NB4 (cell line): ENCODE results near the gene MIS12.

Source experiments
- DNase-seq: peaks from one replicate; pipeline ENCODE4 v3.0.0; 2010; ENCODE audit warnings: low read depth
- H3K4me3 ChIP-seq: one replicate; pipeline ENCODE4 v1.5.1; 2011; ENCODE audit warnings: mild to moderate bottlenecking, low read depth, low read length, moderate library complexity
- MYC ChIP-seq: IDR thresholded peaks from 2 replicates; pipeline ENCODE4 v1.6.1; 2011; ENCODE audit warnings: low read depth, low read length
- POLR2A ChIP-seq: IDR thresholded peaks from 2 replicates; pipeline ENCODE4 v1.6.1; 2011; ENCODE audit warnings: mild to moderate bottlenecking; ENCODE audit not compliant: insufficient read length; ENCODE audit errors: extremely low read depth
- TF ChIP-seq, protein P1 (sequence below): IDR thresholded peaks from one replicate; pipeline ENCODE4 v1.5.1; 2012; ENCODE audit warnings: low read depth, low read length
- TF ChIP-seq, protein P2 (sequence below): IDR thresholded peaks from 2 replicates; pipeline ENCODE4 v1.6.1; 2011; ENCODE audit warnings: low read depth, low read length

MIS12 gene, protein sequence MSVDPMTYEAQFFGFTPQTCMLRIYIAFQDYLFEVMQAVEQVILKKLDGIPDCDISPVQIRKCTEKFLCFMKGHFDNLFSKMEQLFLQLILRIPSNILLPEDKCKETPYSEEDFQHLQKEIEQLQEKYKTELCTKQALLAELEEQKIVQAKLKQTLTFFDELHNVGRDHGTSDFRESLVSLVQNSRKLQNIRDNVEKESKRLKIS

DNA sequence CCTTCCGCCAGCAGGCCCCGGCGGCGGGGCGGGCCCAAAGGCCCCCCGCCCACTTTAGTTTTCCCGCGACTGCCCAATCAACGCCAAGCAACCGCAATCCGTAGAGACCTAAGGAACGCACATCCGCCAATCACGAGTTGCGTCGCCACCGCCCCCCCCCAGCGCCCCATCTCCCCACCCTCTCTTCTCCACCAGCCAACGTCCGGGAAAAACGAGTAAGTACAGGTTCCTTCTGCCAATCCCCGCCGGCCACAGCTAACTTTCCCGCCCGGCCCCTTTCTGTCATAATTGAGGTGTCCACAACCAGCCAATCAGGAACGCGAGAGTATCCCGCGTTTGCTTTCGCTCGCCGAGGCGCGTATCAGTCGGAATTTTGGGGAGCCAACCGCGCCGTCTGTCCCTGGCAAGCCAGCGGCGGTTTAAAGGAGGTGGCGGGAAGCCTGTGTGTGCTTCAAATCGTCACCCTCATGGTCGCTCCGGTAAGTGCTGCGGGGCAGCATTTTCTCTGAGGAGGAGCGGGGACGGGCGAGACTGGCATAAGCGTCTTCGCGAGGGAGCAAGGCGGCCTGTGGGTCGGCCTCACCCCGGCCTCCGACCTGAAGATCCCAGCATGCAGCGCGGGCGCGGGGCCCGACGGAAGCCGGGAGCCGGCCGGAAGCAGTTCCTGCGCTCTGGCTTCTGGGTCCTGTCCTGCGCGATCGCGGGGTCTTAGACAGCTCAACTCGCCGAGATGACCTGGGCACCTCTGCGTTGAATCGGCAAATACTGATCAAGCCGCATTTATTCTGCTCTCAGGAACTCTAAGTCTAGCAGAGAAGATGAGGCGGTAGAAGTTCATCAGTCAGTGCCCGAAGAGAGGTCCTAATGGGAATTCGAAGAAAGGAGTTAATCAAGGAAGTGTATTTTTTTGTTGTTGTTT, at the start of gene MIS12:
MIS12 (plus strand) TSS at position 361 of the 919 bp plus-strand sequence. CDS start 2,297 bp downstream, outside the sequence.
- no peak; the same call in 1 of the 2 replicates for TF ChIP-seq MYC
- TF ChIP-seq, protein P1, sequence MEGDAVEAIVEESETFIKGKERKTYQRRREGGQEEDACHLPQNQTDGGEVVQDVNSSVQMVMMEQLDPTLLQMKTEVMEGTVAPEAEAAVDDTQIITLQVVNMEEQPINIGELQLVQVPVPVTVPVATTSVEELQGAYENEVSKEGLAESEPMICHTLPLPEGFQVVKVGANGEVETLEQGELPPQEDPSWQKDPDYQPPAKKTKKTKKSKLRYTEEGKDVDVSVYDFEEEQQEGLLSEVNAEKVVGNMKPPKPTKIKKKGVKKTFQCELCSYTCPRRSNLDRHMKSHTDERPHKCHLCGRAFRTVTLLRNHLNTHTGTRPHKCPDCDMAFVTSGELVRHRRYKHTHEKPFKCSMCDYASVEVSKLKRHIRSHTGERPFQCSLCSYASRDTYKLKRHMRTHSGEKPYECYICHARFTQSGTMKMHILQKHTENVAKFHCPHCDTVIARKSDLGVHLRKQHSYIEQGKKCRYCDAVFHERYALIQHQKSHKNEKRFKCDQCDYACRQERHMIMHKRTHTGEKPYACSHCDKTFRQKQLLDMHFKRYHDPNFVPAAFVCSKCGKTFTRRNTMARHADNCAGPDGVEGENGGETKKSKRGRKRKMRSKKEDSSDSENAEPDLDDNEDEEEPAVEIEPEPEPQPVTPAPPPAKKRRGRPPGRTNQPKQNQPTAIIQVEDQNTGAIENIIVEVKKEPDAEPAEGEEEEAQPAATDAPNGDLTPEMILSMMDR, result no peak
- TF ChIP-seq POLR2A, result peak; percentile 73
- TF ChIP-seq, protein P2, sequence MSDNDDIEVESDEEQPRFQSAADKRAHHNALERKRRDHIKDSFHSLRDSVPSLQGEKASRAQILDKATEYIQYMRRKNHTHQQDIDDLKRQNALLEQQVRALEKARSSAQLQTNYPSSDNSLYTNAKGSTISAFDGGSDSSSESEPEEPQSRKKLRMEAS, result no peak; the same call in 1 of the 2 replicates
- peak within 1 kb of the TSS; percentile 93 for H3K4me3 ChIP-seq
- DNase-seq, result peak; percentile 97

DNA sequence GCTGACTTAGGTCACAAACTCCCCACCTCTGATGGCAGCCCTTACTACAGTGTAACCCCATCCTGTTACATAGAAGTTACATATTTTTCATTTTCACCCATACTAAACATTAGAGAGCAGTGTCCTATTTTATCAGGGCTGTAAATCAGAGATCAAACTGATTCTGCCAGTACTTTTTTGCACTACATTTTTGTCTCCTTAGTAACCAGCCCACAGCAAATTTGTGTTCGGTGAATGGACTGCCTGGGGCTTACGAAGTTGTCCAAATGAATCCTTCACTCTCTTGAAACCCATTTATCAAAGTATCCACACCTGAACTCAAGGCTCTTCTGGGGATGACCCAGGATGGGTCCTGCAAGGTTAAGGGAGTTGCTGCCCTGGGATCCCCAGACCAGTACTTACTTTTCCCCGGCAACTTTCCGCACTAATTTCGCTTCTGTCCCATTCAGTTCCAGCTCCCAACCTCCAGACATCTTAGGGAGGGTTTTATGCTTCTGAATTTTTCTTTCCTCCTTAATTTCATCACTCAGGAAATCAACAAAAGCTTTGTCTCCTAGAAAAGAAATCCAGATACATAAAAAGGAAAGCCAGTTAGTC, 48.5 kb upstream of the MIS12 start:
- TF ChIP-seq POLR2A, result no peak
- no peak for TF ChIP-seq MYC
- TF ChIP-seq, protein P2, result no peak
- TF ChIP-seq, protein P1, result no peak
- H3K4me3 ChIP-seq, result peak overlapping the region; percentile 98
- DNase-seq, result no peak

DNA sequence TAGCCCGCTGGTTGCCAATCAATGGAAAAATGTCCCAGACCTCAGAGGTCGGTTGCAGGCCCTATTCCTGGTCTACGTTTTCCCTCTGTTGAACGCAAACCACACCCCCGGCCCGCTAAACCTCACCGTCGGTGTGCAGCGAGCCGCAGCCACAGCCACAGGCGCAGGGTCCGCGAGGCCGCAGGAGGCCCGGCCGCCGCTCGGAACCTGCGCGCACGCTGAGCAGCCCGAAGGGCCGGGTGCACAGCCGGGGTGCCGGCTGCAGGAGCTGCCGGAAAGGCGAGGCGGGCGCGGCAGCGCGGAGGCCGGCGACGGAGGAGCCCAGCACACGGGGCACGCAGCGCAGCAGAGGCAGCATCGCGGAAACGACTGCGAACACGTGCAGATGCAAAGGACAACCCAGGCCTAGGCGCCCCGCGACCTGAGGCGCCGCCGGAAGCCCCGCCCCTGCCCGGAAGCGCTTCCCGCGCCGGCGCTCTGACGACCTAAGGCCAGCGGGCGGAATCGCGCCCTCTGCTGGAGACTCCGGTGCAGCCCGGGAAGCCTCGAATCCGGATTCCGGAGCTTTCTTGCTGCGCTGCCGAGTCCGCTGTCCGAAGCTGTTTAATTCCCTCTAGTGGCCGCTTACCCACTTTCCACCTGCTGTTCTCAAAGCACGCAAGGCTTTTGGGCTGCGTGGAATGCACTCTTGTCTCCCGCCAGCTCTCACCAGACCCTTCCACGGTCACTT, 47.5 kb upstream of the MIS12 start, which contains the start of gene C1QBP:
C1QBP (minus strand) TSS at position 440 of the 730 bp plus-strand sequence; CDS start at position 358, 82 bp downstream.
- DNase-seq, result peak; percentile 91
- H3K4me3 ChIP-seq, result peak within 1 kb of the TSS; percentile 98
- TF ChIP-seq MYC (peak; percentile 91), POLR2A (peak; percentile 61)
- TF ChIP-seq, protein P1, result peak; percentile 74
- TF ChIP-seq, protein P2, result peak; percentile 90

DNA sequence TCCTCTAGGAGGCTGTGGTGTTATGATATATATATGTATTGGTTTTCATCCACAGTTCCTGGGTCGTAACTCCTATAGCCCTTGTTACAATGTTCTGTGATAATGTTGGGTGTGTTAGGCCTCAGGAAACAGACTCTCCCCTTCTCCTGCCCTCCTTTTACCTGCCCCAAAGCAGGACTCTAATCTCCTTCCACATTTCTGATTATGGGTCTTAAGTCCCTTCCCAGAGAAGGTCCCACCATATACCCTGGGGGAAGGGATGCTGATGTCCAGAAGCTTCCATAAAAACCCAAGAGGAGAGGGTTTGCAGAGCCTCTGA, 47.0 kb upstream of the MIS12 start:
- no peak for DNase-seq
- peak overlapping the region; percentile 21 for H3K4me3 ChIP-seq

More for the DNA sequence above, 47.0 kb upstream of the MIS12 start:
- no peak for TF ChIP-seq POLR2A
- TF ChIP-seq, protein P1, result no peak
- TF ChIP-seq MYC, result no peak
- TF ChIP-seq, protein P2, result no peak
